H1 (cell line): ENCODE measurements around the gene C1orf52. TPM values are rescaled to one million over a fixed set of nuclear protein-coding genes. Genes with fewer than 3 reads are reported as not detected.

Source experiments
- CTCF ChIA-PET: fragments of 300-600 bp; sonication (Branson Sonifier 250); formaldehyde crosslinking; loops from one replicate; lab custom pipeline; 2021; ENCODE audit not compliant: partially characterized antibody; lab: Charles Lee
- POLR2A ChIA-PET: fragments of 300-600 bp; sonication (Branson Sonifier 250); formaldehyde crosslinking; loops from one replicate; lab custom pipeline; 2021; ENCODE audit warnings: inconsistent platforms; ENCODE audit not compliant: partially characterized antibody; lab: Charles Lee
- DNase-seq, 2 experiments: peaks; one replicate each; pipeline versions ENCODE4 v3.0.0 to v3.0.0-alpha.2; 2010 to 2022; ENCODE audit warnings: low spot score in 2 of 2, low read depth in 1 of 2, mixed read lengths in 1 of 2
- FAIRE-seq: peaks from 2 replicates; lab custom pipeline; 2011; peaks lifted over from hg19 to GRCh38; lab: Jason Lieb, UNC
- H2AFZ ChIP-seq: 2 replicates; pipeline ENCODE4 v1.8.1; 2012; ENCODE audit warnings: low read length, inconsistent platforms
- H2AK5ac ChIP-seq: 2 replicates; pipeline ENCODE4 v1.6.1; 2013; ENCODE audit warnings: low read depth, low read length
- H2BK120ac ChIP-seq: replicated peaks from 2 replicates; pipeline ENCODE3; 2013; ENCODE audit warnings: low read depth, low read length, inconsistent platforms
- H2BK12ac ChIP-seq: 2 replicates; pipeline ENCODE4 v1.6.1; 2013; ENCODE audit warnings: low read depth, low read length
- H2BK15ac ChIP-seq: 2 replicates; pipeline ENCODE4 v1.6.1; 2013; ENCODE audit warnings: low read length
- H2BK20ac ChIP-seq: 2 replicates; pipeline ENCODE4 v1.6.1; 2013; ENCODE audit warnings: low read length
- H2BK5ac ChIP-seq: 2 replicates; pipeline ENCODE4 v1.6.1; 2013; ENCODE audit warnings: low read depth, low read length
- H3K14ac ChIP-seq: 2 replicates; pipeline ENCODE4 v1.6.1; 2013; ENCODE audit warnings: inconsistent platforms; ENCODE audit not compliant: insufficient read length
- H3K18ac ChIP-seq: 2 replicates; pipeline ENCODE4 v1.6.1; 2013; ENCODE audit warnings: low read length; ENCODE audit errors: extremely low read depth
- H3K23ac ChIP-seq: 2 replicates; pipeline ENCODE4 v1.6.1; 2013; ENCODE audit warnings: inconsistent platforms; ENCODE audit not compliant: insufficient read length
- H3K23me2 ChIP-seq: 2 replicates; pipeline ENCODE4 v1.6.1; 2013; ENCODE audit warnings: low read depth, low read length
- H3K27ac ChIP-seq: 2 replicates; pipeline ENCODE4 v1.6.1; 2011; ENCODE audit warnings: low read depth, low read length, inconsistent platforms
- H3K27me3 ChIP-seq, 4 experiments: replicated peaks in 1 of 4; 1 replicate in 1 of 4; 2 replicates in 3 of 4; pipeline versions ENCODE4 v1.6.1 to v1.8.1; 2011 to 2013; ENCODE audit warnings: low read length in 3 of 4, mild to moderate bottlenecking in 3 of 4, inconsistent platforms in 2 of 4, mixed read lengths in 2 of 4, moderate library complexity in 1 of 4; ENCODE audit not compliant: control insufficient read depth in 3 of 4, insufficient read depth in 3 of 4; ENCODE audit errors: extremely low read depth in 1 of 4
- H3K36me3 ChIP-seq, 4 experiments: 2 replicates each; pipeline versions ENCODE4 v1.6.1 to v1.8.1; 2011 to 2013; ENCODE audit warnings: mild to moderate bottlenecking in 4 of 4, low read length in 3 of 4, moderate library complexity in 2 of 4, control low read depth in 1 of 4, inconsistent platforms in 1 of 4; ENCODE audit not compliant: insufficient read depth in 4 of 4, control insufficient read depth in 2 of 4
- H3K4ac ChIP-seq: replicated peaks from 2 replicates; pipeline ENCODE3; 2013; ENCODE audit warnings: low read length, low read depth, mixed read lengths, inconsistent platforms; ENCODE audit not compliant: insufficient read length
- H3K4me1 ChIP-seq, 4 experiments: replicated peaks in 1 of 4; 1 replicate in 1 of 4; 2 replicates in 3 of 4; pipeline versions ENCODE4 v1.6.1 to v1.8.1; 2011 to 2013; ENCODE audit warnings: low read length in 3 of 4, inconsistent platforms in 2 of 4, mixed read lengths in 1 of 4; ENCODE audit not compliant: insufficient read depth in 4 of 4, control insufficient read depth in 3 of 4
- H3K4me2 ChIP-seq, 2 experiments: 2 replicates each; pipeline versions ENCODE4 v1.6.1 to v1.8.1; 2011 to 2013; ENCODE audit warnings: low read depth in 2 of 2, low read length in 2 of 2, control low read depth in 1 of 2, inconsistent platforms in 1 of 2, mild to moderate bottlenecking in 1 of 2; ENCODE audit not compliant: insufficient read depth in 1 of 2
- H3K4me3 ChIP-seq, 4 experiments: fragments of 200-600, 300-600 bp in 1 of 4; sonication (generic), shearing (Covaris generic), sonication (Bioruptor Twin) in 1 of 4; 2 replicates each; pipeline versions ENCODE4 v1.5.1 to v1.8.1; 2011 to 2016; ENCODE audit warnings: low read length in 4 of 4, low read depth in 3 of 4, control low read depth in 2 of 4, inconsistent platforms in 2 of 4, mild to moderate bottlenecking in 2 of 4, mixed read lengths in 1 of 4, moderate library complexity in 1 of 4; ENCODE audit not compliant: insufficient read depth in 2 of 4; ENCODE audit errors: extremely low read depth in 1 of 4
- H3K56ac ChIP-seq: replicated peaks from 2 replicates; pipeline ENCODE3; 2013; ENCODE audit warnings: low read depth, mild to moderate bottlenecking, mixed read lengths, low read length, inconsistent platforms; ENCODE audit not compliant: insufficient read length
- H3K79me1 ChIP-seq: 2 replicates; pipeline ENCODE4 v1.6.1; 2013; ENCODE audit warnings: low read depth, low read length, control low read depth
- H3K79me2 ChIP-seq, 2 experiments: 2 replicates each; pipeline versions ENCODE4 v1.6.1 to v1.8.1; 2012 to 2013; ENCODE audit warnings: low read length in 2 of 2, mild to moderate bottlenecking in 2 of 2, inconsistent platforms in 1 of 2; ENCODE audit not compliant: insufficient read depth in 2 of 2, control insufficient read depth in 1 of 2
- H3K9ac ChIP-seq, 4 experiments: replicated peaks in 1 of 4; 1 replicate in 1 of 4; 2 replicates in 3 of 4; pipeline versions ENCODE4 v1.6.1 to v1.8.1; 2011 to 2013; ENCODE audit warnings: low read depth in 3 of 4, low read length in 3 of 4, control low read depth in 2 of 4, mild to moderate bottlenecking in 2 of 4, moderate library complexity in 2 of 4, inconsistent platforms in 1 of 4; ENCODE audit errors: extremely low read depth in 1 of 4
- H3K9me3 ChIP-seq, 2 experiments: 2 replicates each; pipeline versions ENCODE4 v1.6.1 to v1.8.1; 2012 to 2013; ENCODE audit warnings: mild to moderate bottlenecking in 2 of 2, moderate library complexity in 2 of 2, control low read depth in 1 of 2, inconsistent platforms in 1 of 2, low read depth in 1 of 2, low read length in 1 of 2, mixed read lengths in 1 of 2; ENCODE audit not compliant: insufficient read depth in 2 of 2
- H4K20me1 ChIP-seq, 2 experiments: replicated peaks in 1 of 2; 2 replicates each; pipeline versions ENCODE3 to v1.8.1; 2011 to 2013; ENCODE audit warnings: inconsistent platforms in 2 of 2, low read length in 2 of 2, mild to moderate bottlenecking in 1 of 2; ENCODE audit not compliant: insufficient read depth in 2 of 2, control insufficient read depth in 1 of 2
- H4K5ac ChIP-seq: 2 replicates; pipeline ENCODE4 v1.6.1; 2013; ENCODE audit warnings: low read length, low read depth, mixed read lengths, inconsistent platforms; ENCODE audit not compliant: insufficient read length
- H4K8ac ChIP-seq: 2 replicates; pipeline ENCODE4 v1.8.0; 2013; ENCODE audit warnings: mild to moderate bottlenecking, moderate library complexity, low read length, inconsistent platforms; ENCODE audit not compliant: insufficient read depth; ENCODE audit errors: extremely low read depth
- H4K91ac ChIP-seq: replicated peaks from 2 replicates; pipeline ENCODE3; 2013; ENCODE audit warnings: low read length, mixed read lengths, inconsistent platforms; ENCODE audit not compliant: insufficient read length
- CHD1 ChIP-seq: IDR thresholded peaks from 2 replicates; pipeline ENCODE4 v1.6.1; 2012; ENCODE audit warnings: low read depth, low read length, improper control_type of control experiment
- WGBS, 2 experiments: shearing (Covaris generic) in 1 of 2; methylation state at CpG; one replicate each; pipeline versions ENCODE4 v1.1.6 to v1.1.7; 2013 to 2015; ENCODE audit warnings: low lambda C conversion rate in 2 of 2, mixed read lengths in 2 of 2, inconsistent platforms in 1 of 2, low coverage in 1 of 2, missing lambda C conversion rate in 1 of 2; ENCODE audit not compliant: insufficient replicate concordance in 2 of 2, insufficient coverage in 1 of 2, insufficient read length in 1 of 2; ENCODE audit errors: extremely low coverage in 1 of 2, missing lambda C conversion rate in 1 of 2; 5-methylcytosine and 5-hydroxymethylcytosine counted together
- polyA plus RNA-seq, 7 experiments: library from polyadenylated mRNA; depleted of rRNA in 3 of 7; stranded (reverse) in 5 of 7; unstranded in 2 of 7; fragments of >200 nt in 5 of 7; fragments of 200-250 nt in 2 of 7; gene quantifications; 1 replicate in 5 of 7; 2 replicates in 1 of 7; 4 replicates in 1 of 7; pipeline versions ENCODE4 v1.2.1 to v1.2.3, GENCODE V29; 2011 to 2013; ENCODE audit warnings: missing spikeins in 2 of 7, mixed read lengths in 2 of 7
- total RNA-seq: library from RNA; stranded (reverse); fragmentation: NEBNext Ultra II Directional; extraction: Animal tissue kit (Norgen Biotek cat#: 25700); gene quantifications from 2 replicates; pipeline ENCODE4 v1.2.1, GENCODE V29; 2021

C1orf52 gene
- total and polyA plus RNA-seq, 2 of the 8 experiments (the other 6 are each of a cell fraction or from before 2014, with no cell fraction given) = 29.2 to 39.1 TPM

GRCh38 chr1:85308833-85309350 lies 49.4 kb upstream of the C1orf52 start:
- Histone ChIP-seq H4K91ac (no peak overlapping the region), H3K4ac (no peak overlapping the region), H3K4me1 (peaks cover 2 to 6% (median 3%) of the 10 kb centered on the region in 4 experiments; a peak in 4 of 7 replicates), H2BK15ac (no peak overlapping the region), H3K23me2 (no peaks in the 10 kb centered on the region), H2AK5ac (0 out of 2 replicates have a peak overlapping the region, but pooled peaks have one; percentile 18), H4K20me1 (no peaks in the 10 kb centered on the region), H3K4me2 (peak overlapping the region; percentile 1 to 32; a peak in 2 of 4 replicates), H3K4me3 (no peak overlapping the region), H2BK20ac (peak overlapping the region; percentile 38; the same call in 1 of the 2 replicates), H4K5ac (no peak overlapping the region), H2BK120ac (no peak overlapping the region), H4K8ac (no peak overlapping the region), H2BK12ac (peak overlapping the region; percentile 52; the same call in 1 of the 2 replicates), H3K79me1 (no peaks in the 10 kb centered on the region; the same call in 1 of the 2 replicates), H3K9ac (no peak overlapping the region), H3K9me3 (no peaks in the 10 kb centered on the region), H3K36me3 (no peaks in the 10 kb centered on the region), H3K56ac (no peak overlapping the region), H3K14ac (no peak overlapping the region), H3K18ac (peak overlapping the region; percentile 41; the same call in 1 of the 2 replicates), H3K27ac (no peak overlapping the region), H3K27me3 (no peaks in the 10 kb centered on the region), H2BK5ac (peak overlapping the region; percentile 22; the same call in 1 of the 2 replicates), H2AFZ (no peak overlapping the region), H3K23ac (no peak overlapping the region), H3K79me2 (no peaks in the 10 kb centered on the region)
- DNase-seq (no peak), FAIRE-seq (no peak)
- WGBS, 2 experiments = 73% methylated on average over 4 of the region's 4 CpGs; no CpG with 5 or more reads in 1 of the 2 experiments
- ChIA-PET POLR2A (interaction anchor here (1.2 to 2.2 kb wide), 4 partner anchors 32 to 275 kb away, joined by 3 to 19 read pairs (median 4); partner anchors contain the start of gene CCN1), CTCF (interaction anchor here (0.6 to 2.8 kb wide), 54 partner anchors 8 to 1704 kb away, joined by 3 to 25 read pairs (median 4); partner anchors contain the start of genes BCL10, C1orf52, DDAH1 and ZNHIT6)
- no peak for TF ChIP-seq CHD1
